Mucosa of rectum (tissue), 2 donors: ENCODE data around the gene KRCC1.

Experiments used
- H3K27ac ChIP-seq, 2 donors: one replicate each; pipeline ENCODE4 v1.7.0; 2013; ENCODE audit warnings: inconsistent platforms in 2 of 2, low read depth in 2 of 2, low read length in 2 of 2
- H3K27me3 ChIP-seq, 2 donors: one replicate each; pipeline ENCODE4 v1.7.0; 2013; ENCODE audit warnings: low read length in 2 of 2; ENCODE audit not compliant: control insufficient read depth in 2 of 2, insufficient read depth in 2 of 2
- H3K36me3 ChIP-seq, 2 donors: one replicate each; pipeline ENCODE4 v1.7.0; 2013; ENCODE audit warnings: low read length in 2 of 2; ENCODE audit not compliant: control insufficient read depth in 2 of 2, insufficient read depth in 2 of 2
- H3K4me1 ChIP-seq, 2 donors: one replicate each; pipeline ENCODE4 v1.7.0; 2013; ENCODE audit warnings: low read length in 2 of 2, mild to moderate bottlenecking in 1 of 2; ENCODE audit not compliant: control insufficient read depth in 2 of 2, insufficient read depth in 2 of 2
- H3K4me3 ChIP-seq, 2 donors: one replicate each; pipeline ENCODE4 v1.7.0; 2013; ENCODE audit warnings: low read length in 2 of 2
- H3K9ac ChIP-seq, 2 donors: one replicate each; pipeline ENCODE4 v1.7.0; 2013; ENCODE audit warnings: low read length in 2 of 2, low read depth in 1 of 2, mild to moderate bottlenecking in 1 of 2
- H3K9me3 ChIP-seq, 2 donors: one replicate each; pipeline ENCODE4 v1.7.0; 2013; ENCODE audit warnings: low read length in 2 of 2; ENCODE audit not compliant: control insufficient read depth in 2 of 2
- donor health status: healthy.
- donor health status: Normal muscosa, but diverticular disease.

The KRCC1 gene

GRCh38 chr2:88055371-88056128, at the start of gene KRCC1:
Gene KRCC1, minus strand, starts transcription at chr2:88055783. Its CDS starts 27,220 bp downstream, at chr2:88028563.
- H3K9ac ChIP-seq = peak within 1 kb of the TSS; percentile 92 to 99
- H3K9me3 ChIP-seq = no peaks in the 10 kb centered on the region
- H3K27me3 ChIP-seq = no peaks in the 10 kb centered on the region
- peaks cover 11 to 24% of the 10 kb centered on the region in 2 donors for H3K4me1 ChIP-seq
- peak within 1 kb of the TSS; percentile 97 for H3K27ac ChIP-seq
- H3K4me3 ChIP-seq = peak within 1 kb of the TSS; percentile 70 to 98
- H3K36me3 ChIP-seq = peaks cover 2 to 4% of the 10 kb centered on the region in 2 donors

GRCh38 chr2:88100489-88100858, 44.9 kb upstream of the KRCC1 start:
- H3K27ac ChIP-seq = no peak overlapping the region
- H3K4me3 ChIP-seq = no peak overlapping the region
- no peaks in the 10 kb centered on the region for H3K9me3 ChIP-seq
- H3K9ac ChIP-seq = no peak overlapping the region
- H3K27me3 ChIP-seq = no peaks in the 10 kb centered on the region
- H3K4me1 ChIP-seq = no peaks in the 10 kb centered on the region
- H3K36me3 ChIP-seq = no peaks in the 10 kb centered on the region

DNA sequence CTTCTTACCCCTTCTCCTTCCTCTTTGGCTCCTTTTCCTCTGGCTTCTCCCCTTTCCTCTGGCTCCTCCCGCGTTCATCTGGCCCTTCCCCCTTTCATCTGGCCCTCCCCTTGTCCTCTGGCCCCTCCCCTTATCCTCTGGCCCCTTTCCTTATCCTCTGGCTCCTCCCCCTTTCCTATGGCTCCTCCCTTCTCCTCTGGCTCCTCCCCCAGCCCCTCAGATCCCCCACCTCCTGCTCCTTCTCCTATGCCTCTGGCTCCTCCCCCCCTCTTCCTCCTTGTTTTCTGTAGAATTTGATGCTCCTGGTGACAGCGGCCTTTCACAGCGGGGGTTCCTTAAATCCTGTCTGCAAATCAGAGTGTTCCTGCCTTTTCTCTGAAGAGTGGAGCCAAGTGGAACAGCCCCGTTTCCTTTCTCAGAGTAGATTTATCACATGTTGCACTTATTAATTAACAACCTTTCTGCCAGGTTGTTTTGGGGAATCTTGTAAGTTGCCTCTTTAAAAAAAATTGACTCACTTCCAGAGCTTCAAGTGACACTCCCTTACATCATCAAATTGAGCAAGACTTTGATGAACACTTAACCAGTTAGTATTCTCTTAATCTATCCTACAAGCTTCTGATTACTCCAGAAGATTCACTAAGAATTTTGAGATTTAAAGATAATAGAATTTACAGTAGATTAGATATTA, 44.4 kb upstream of the KRCC1 start:
- Histone ChIP-seq H3K4me3 (no peak overlapping the region), H3K4me1 (no peaks in the 10 kb centered on the region), H3K27me3 (no peaks in the 10 kb centered on the region), H3K9ac (no peak overlapping the region), H3K36me3 (no peaks in the 10 kb centered on the region), H3K27ac (no peak overlapping the region), H3K9me3 (no peaks in the 10 kb centered on the region)

DNA sequence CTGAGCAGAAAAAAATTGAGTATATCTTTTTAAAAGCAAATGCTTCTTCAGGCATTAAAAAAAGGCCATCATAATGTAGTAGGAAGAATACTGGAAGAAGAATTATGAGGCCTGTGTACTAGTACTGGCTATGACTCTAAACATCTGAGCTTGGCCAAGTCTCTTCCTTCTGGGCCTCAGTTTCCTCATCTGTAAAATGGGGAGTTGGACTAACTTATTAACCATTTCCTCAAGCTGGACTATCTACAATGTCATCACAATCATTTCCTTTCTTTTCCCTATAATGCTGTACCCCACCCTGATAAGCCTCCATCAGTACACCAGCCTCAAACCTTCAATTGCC, 42.9 kb upstream of the KRCC1 start:
- Histone ChIP-seq H3K4me1 (no peaks in the 10 kb centered on the region), H3K36me3 (no peaks in the 10 kb centered on the region), H3K27me3 (no peaks in the 10 kb centered on the region), H3K9ac (no peak overlapping the region), H3K4me3 (no peak overlapping the region), H3K27ac (no peak overlapping the region), H3K9me3 (no peaks in the 10 kb centered on the region)

GRCh38 chr2:88097891-88098557, 42.4 kb upstream of the KRCC1 start:
- Histone ChIP-seq H3K9ac (no peak overlapping the region), H3K36me3 (no peaks in the 10 kb centered on the region), H3K4me3 (no peak overlapping the region), H3K27ac (no peak overlapping the region), H3K4me1 (no peaks in the 10 kb centered on the region), H3K9me3 (no peaks in the 10 kb centered on the region), H3K27me3 (no peaks in the 10 kb centered on the region)

- Histone ChIP-seq H3K27me3 (no peaks in the 10 kb centered on the region), H3K27ac (no peak overlapping the region), H3K4me3 (no peak overlapping the region)
These were observed 41.6 kb upstream of the KRCC1 start for GRCh38 chr2:88097192-88097591.

GRCh38 chr2:88096708-88097107, 41.1 kb upstream of the KRCC1 start:
- H3K27me3 ChIP-seq = no peaks in the 10 kb centered on the region
- H3K27ac ChIP-seq = no peak overlapping the region
- no peaks in the 10 kb centered on the region for H3K4me1 ChIP-seq
- H3K9ac ChIP-seq = no peak overlapping the region
- no peak overlapping the region for H3K4me3 ChIP-seq
- no peaks in the 10 kb centered on the region for H3K36me3 ChIP-seq
- no peaks in the 10 kb centered on the region for H3K9me3 ChIP-seq

More at GRCh38 chr2:88097192-88097591, 41.6 kb upstream of the KRCC1 start:
- Histone ChIP-seq H3K36me3 (no peaks in the 10 kb centered on the region), H3K9ac (no peak overlapping the region), H3K9me3 (no peaks in the 10 kb centered on the region), H3K4me1 (no peaks in the 10 kb centered on the region)

DNA sequence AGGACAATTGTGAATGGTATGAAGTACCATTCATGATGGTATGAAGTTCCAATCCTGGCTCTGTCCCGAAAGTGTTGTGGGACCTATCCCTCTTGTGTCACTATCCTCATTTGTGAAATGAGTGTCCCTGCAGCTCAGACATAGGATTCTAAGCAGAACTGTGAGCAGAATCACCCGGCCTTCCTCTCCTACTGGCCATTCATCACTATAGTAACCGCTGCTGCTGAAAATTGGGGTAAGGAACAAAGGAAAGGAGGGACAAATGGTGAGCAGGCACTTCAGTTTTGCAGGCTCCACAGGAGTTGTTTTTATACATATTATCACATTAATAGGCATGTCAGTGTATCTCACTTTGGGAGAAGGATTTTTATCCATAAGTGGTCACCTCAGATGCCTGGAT, 39.4 kb upstream of the KRCC1 start:
- Histone ChIP-seq H3K9ac (no peak overlapping the region), H3K36me3 (no peaks in the 10 kb centered on the region), H3K4me1 (no peaks in the 10 kb centered on the region)

GRCh38 chr2:88092773-88093172, 37.2 kb upstream of the KRCC1 start:
- H3K9me3 ChIP-seq = no peaks in the 10 kb centered on the region
- no peak overlapping the region for H3K27ac ChIP-seq
- H3K9ac ChIP-seq = no peak overlapping the region
- no peaks in the 10 kb centered on the region for H3K4me1 ChIP-seq
- H3K4me3 ChIP-seq = no peak overlapping the region
- H3K27me3 ChIP-seq = no peaks in the 10 kb centered on the region
- H3K36me3 ChIP-seq = no peaks in the 10 kb centered on the region

More for the DNA sequence above, 39.4 kb upstream of the KRCC1 start:
- no peak overlapping the region for H3K27ac ChIP-seq
- no peaks in the 10 kb centered on the region for H3K27me3 ChIP-seq
- H3K9me3 ChIP-seq = no peaks in the 10 kb centered on the region
- no peak overlapping the region for H3K4me3 ChIP-seq

DNA sequence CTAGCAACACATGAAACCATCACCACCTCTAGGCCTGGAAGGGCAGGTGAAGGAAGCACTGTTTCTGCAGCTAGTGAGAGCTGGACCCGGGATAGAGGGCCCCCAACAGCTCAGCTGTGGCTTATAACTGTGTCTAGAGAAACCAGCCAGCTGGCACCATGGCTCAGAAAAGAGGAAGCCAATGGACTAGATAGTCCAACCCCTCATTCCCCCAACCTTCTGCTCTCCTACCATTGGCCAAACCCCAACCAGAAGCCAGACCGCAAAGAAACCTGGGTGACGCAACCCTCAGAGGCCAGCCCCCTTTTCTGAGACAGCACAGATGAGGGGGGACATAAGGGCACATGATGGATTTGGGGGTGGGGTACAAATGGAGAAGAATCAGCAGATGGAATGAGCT, 36.4 kb upstream of the KRCC1 start:
- H3K4me1 ChIP-seq = no peaks in the 10 kb centered on the region
- no peak overlapping the region for H3K4me3 ChIP-seq
- H3K36me3 ChIP-seq = no peaks in the 10 kb centered on the region
- no peaks in the 10 kb centered on the region for H3K9me3 ChIP-seq
- no peak overlapping the region for H3K9ac ChIP-seq
- H3K27ac ChIP-seq = no peak overlapping the region
- H3K27me3 ChIP-seq = no peaks in the 10 kb centered on the region
